Measurements from ENCODE around the gene DCTN4.
"Not testable (repeated sequence)": the region's sequence is repeated elsewhere in the genome, so short reads cannot be mapped to it uniquely, and the experiment has no call there.

DNA sequence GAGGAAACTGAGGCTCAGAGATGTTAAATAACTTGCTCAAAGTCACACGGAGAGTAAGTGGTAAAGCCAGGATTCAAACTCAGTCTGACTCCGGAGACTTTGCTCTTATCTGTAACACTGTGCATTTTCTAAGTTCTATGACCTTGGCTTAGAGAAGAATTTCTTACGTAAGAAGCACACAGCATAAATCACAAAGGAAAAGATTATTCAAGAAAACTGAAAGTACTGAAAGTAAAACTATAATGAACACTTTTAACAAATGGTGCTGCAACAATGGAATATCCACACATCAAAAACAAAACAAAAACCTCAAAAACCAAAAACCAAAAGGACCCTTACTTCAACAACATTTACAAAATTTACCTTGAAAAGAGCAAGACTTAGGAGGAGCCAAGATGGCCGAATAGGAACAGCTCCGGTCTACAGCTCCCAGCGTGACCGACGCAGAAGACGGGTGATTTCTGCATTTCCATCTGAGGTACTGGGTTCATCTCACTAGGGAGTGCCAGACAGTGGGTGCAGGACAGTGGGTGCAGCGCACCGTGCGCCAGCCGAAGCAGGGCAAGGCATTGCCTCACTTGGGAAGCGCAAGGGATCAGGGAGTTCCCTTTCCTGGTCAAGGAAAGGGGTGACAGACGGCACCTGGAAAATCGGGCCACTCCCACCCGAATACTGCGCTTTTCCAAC is 16.2 kb downstream of the DCTN4 start:
- TF ChIP-seq, protein P1, sequence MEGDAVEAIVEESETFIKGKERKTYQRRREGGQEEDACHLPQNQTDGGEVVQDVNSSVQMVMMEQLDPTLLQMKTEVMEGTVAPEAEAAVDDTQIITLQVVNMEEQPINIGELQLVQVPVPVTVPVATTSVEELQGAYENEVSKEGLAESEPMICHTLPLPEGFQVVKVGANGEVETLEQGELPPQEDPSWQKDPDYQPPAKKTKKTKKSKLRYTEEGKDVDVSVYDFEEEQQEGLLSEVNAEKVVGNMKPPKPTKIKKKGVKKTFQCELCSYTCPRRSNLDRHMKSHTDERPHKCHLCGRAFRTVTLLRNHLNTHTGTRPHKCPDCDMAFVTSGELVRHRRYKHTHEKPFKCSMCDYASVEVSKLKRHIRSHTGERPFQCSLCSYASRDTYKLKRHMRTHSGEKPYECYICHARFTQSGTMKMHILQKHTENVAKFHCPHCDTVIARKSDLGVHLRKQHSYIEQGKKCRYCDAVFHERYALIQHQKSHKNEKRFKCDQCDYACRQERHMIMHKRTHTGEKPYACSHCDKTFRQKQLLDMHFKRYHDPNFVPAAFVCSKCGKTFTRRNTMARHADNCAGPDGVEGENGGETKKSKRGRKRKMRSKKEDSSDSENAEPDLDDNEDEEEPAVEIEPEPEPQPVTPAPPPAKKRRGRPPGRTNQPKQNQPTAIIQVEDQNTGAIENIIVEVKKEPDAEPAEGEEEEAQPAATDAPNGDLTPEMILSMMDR (IDR thresholded peaks at IDR 0.05), result not testable (repeated sequence)
- TF ChIP-seq POLR2A (IDR thresholded peaks at IDR 0.05), result not testable (repeated sequence)

Measured in thyroid gland (tissue), 4 donors.